DMS114 treated with DMSO at 0.1 percent for 48 hours (cell line): ENCODE data around the gene RAB11FIP5.
"Not testable (repeated sequence)": the region's sequence is repeated elsewhere in the genome, so short reads cannot be mapped to it uniquely, and the experiment has no call there.

ENCODE experiments used
- DNase-seq: peaks from one replicate; lab custom pipeline; 2025; ENCODE audit not compliant: unreplicated experiment; lab: John Stamatoyannopoulos, UW

Gene RAB11FIP5

DNA sequence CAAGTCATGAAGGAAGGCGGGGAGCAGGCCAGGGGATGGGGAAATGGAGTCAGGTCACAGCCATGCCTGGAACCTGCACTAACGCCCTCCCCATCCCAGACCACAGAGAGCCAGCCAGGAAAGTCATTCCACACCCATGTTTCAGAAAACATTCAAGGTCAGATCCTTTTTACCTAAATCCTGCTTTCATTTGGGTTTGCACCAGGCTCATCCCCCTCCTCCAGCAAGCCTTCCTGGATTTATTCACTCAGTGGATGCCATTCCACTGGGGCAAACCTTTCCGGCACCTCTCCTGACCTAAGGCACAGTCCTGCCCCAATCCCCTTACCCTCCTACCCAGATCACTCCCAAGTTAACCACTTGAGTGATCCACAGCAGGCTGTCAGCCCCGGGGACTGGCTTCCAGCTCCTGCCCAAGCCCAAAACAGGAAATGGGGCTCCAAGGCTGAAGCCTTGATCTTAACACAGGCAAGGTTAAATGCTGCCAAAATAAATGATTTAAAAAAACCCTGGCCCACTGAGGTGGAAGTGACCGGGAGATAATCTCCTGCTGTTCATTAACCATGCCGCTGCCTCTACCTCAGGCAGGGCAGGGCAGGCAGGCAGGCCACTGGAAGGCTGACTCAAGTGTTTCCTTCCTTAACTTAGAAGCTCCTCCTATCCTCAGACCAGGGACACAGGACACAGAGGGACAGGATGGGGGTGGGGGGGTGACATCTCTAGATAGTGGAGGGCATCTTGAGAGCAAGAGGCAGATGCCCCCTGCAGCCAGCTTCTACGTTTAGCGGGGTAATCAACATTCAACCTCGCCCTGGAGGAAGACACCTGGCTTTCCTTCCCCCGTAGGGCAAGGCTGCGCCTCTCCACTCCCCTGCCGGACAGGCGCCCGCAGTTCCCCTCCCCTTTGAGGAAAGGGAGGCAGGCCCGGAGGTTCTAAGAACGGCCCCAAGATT, 1.4 kb downstream of the RAB11FIP5 start:
- DNase-seq = no peak

DNA sequence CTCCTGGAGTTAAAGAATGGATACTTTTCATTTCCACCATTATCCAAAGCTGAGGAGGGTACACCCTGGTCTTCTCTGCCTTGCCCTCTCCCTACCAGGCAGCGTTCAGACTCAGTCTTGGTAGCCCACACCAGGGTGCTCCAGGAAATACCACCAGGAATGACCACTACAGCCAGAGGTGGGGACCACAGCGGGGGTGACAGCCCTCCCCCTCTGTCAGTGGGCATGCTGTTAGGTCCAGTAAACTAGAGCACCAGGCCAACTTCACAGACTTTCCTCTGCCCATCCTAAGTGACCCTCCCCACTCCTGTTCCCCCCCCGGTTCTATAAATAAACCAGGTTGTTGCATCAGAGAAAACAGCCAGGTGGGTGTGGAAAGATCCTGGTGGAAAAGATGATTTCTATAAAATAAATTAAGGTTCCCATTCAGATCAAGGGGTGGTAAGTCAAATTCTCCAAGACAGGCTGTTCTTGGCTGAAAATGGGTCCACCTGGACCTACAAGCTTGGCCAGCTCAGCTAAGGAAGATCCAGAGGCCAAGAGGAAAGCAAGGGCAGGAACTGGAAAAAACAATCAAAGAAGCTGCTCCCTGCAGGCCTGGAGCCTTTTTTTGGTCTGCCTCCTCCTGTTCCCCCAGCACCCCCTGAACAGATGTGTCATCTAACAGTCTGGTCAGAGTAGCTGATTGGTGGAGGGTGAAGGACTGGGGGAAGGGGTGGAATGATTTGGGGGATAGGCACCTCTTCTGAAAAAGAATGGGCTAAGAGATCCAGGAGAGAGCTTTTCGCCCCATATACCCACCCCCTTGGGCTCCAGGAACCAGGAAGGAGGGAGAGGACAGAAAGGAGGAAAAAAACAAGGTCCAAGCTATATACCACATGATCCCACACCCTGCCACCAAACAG, 2.3 kb downstream of the RAB11FIP5 start:
- no peak for DNase-seq

DNA sequence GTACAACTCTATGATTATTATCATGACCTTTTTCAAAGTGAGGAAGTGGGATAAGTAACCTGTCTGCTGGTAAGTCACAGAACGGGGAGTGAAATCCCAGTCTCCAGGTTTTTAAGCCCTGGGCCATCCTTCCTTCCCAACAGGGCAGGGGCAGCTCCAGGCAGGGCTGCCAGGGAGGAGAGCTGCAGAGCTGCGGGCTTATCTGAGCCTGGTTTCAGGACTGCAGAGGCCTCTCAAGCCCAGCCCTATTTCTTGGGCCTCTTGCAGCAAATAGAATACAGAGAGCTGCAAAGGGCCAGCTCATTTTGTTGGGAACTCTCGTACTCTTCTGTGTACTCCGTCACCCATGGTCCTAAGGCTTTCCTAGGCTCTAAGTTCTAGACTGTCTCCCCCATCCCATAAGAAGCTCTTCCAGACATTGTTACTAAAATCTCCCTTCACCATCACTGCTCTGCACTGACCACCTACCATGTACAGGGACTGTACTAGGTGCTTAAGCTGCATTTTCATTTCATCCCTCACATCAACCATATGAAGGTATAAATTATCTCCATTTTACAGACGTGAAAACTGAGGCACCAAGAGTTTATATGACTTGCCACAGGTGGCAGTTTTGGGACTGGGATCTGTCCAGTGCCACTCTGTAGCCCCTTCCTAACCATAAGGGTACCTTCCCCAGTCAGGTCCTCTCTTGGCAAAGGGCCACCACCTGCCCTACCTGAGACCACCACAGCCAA, 3.1 kb downstream of the RAB11FIP5 start:
- DNase-seq = no peak

DNA sequence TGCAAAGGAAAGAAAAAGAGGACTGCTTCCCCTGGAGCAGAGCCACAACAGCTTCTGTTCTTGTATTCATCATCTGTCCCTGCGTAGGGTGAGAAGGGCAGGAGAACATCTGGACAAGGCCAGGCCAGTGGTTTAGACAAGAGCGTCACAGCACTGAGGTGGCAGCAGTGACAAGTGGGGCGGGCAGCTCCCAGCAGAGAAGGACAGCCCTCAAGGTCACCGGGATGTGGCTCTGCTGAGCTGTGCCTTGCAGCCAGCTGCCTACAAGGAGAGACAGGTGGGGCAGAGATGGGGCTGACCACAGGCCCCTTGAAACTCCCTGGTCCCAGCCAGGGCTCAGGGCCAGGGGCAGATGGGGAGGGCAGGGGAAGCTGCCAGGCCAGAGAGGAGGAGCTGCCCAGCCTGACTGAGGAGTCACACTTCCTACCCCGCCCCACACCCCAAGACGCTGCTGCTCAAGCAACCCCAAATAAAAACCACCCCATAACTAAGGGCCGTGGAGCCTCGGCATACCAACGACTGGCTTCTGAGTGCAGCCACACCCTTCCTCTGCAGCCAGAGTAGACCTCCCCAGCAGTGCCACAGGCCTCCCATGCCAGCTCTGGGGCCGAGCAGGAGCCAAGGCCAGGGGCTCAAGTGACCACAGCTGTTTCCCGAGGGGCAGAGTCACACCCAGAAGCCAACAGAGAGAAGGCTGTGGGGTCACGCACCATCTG, 5.4 kb downstream of the RAB11FIP5 start:
- DNase-seq = no peak

DNA sequence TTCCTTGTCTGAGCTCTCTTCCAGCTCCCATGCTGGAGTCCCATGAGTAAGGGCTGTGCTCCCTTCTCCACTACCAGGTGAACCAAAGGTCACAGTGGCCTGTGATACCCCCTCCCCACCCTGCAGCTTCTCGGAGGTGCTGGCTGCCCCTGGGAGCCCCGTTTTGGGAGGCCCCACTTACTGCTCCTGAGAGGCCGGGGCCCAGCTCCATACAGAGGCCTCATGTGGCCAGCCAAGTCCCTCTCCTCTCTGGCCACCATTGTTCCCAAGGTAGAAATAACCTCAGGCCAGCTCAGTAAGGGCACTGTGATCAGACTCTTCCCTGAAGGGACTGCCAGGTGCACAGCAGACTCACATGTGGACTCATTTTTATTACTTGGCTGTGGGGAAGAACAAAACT, 6.0 kb downstream of the RAB11FIP5 start:
- DNase-seq = no peak

DNA sequence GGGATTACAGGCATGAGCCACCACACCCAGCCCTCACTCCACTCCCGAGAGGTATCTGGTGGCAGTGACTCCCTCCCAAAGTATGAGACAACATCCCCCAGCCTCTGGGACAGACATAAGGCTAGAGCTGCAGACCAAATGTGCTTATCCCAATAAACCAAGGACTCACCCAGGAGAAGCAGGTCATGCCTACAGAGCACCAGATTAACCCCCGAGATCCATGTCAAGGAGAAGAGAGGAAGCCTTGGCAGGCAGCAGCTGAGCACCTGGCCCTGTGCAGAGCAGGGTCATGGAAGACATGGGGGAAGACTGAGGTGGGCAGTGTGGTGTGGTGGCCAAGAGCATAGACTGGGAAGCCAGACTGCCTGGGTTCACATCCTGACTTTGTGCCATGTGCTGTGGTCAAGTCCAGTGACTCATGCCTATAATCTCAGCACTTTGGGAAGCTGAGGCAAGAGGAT, 7.2 kb downstream of the RAB11FIP5 start:
- no peak for DNase-seq

DNA sequence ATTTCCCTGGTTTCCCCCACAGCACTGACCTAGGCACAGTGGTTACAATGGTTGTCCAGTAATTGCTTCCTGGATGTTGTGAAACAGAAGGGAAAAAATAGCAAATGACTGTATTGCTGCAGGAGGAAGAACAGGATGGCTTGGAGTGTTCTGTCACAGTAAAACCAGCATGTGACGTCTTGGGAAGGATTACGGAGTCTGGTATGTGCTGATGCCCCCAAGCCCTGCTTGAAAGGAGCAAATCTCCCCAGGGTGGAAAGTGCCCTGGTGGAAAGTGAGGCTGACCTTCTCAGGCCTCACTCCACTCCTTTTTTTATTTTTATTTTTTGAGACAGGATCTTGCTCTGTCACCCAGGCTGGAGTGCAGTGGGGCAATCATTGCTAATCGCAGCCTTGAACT, 7.8 kb downstream of the RAB11FIP5 start:
- DNase-seq = no peak

DNA sequence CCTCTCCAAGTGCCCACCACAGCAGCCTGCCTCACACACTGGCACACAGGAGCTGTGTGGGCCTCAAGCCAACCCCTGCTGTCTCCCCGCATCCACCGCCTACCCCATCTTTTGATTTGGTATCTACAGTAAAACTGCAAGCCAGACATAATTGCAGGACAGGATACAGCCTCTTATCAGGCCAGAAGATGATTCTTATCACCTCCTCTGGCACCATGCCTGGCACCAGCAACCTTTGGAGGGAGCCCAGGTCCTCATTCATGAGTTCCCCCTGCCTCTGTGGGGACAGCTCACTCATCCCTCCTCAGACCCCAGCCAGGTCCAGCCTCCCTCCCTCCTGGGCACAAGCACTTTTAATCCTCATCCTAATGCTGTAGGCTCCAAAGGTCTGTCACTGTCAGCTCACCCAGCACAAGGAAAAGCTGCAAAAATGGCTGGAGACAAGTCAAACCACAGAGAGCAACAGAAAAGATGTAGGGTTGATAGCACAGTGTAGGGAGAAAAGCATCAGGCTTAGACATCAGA, 9.7 kb downstream of the RAB11FIP5 start:
- DNase-seq = no peak

DNA sequence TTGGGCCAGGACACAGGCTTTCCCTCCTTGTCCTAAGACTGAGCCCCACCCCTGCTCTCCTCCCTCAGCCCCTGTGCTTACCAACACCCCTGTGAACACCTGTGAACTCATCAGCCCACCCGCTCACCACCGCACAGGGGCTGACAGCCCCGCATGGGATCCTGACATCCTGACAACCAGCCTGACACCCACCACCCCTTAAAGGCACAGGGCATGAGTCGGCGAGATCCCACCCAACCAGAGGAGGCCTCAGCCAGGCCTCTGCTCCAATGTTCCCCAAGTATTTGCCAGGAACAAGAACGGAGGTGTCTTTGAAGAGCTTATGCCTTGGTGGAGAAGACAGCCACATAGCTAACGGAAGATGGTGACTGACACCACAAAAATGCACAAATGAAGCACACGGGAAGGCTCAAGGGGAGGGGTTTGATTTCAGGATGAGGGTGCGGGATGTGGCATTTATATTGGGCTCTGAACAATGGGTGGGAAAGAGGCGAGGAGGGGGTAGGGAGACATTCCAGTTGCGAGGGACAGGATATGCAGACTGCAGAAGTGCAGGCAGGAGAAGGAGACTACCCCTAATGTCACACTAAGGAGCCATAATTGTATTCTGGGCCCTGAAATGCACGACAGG, 11.0 kb downstream of the RAB11FIP5 start:
- DNase-seq = no peak

DNA sequence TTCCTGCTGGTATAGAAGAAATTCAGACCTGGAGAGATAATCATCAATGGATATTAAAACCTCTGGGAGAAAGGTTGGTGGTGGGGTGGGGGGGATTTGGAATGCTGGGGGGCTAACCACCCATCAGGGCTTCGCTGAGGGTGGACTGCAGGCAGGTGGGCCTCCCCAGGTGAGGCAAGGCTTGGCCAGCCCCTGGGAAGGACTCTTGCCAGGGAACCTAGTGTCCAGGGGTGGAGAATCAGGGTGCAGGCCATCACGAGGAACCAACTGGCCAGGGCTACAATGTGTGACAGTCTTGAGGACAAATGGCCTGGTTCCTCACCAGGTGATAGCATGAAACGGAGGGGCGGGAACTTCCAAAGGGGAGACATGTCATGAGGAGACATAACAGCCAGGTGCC, 11.8 kb downstream of the RAB11FIP5 start:
- no peak for DNase-seq

DNA sequence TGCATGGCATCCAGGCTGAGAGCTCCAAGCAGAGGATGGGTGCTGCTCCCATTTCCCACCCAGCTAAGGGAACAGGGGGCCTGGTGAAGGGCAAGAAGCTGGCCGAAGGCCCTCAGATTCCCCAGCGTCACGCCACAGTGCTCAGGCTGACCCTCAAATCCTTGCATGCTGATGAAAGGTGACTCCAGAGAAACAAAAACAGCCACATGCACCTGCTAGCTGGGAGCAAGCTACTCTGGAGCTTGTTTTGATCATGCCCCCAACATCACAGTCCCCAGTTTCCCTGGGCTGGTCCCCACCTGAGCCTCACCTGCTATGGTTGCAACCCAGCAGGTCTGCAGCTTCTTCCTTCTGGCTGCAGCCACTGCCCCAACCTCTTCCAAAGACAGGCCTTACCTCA, 13.3 kb downstream of the RAB11FIP5 start:
- no peak for DNase-seq

DNA sequence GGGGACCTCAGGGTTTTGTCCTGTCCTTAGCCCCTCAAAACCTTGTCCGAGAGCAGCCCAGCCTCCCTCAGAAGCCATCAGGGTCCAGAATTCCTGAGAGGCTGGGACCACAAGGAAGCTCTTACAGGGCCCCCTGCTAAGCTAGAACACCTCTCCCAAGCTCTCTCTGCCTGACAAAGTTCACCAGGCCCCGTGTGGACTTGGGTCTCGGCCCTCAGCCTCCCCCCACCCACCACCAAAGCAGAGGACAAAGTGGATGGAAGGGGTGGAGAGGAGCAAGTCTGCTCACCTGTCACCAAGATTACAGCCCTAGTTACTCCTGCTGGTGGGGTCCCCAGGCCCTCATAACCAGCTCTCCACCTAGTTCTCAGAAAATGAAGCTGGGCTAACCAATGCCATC, 16.8 kb downstream of the RAB11FIP5 start:
- no peak for DNase-seq

DNA sequence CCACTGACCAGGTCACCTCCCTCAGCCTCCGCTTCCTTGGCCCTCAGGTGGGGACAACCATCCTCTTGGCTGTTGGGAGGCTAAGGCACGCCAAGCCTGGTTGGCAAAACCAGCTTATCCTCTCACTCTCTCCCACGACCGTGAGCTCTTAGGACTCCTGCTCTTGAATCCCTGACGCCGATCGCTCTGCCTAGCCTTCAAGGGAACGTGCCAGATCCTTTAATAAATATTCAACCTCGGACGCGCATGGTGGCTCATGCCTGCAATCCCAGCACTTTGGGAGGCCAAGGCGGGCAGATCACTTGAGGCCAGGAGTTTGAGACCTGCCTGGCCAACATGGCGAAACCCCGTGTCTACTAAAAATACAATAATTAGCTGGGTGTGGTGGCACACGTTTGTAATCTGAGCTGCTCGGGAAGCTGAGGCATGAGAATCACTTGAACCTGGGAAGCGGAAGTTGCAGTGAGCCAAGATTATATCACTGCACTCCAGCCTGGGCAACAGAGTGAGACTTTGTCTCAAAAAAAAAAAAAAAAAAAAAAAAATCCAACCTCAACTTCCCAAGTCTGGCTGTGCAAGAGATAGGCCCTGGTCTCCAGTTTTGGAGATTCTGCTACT, 19.0 kb downstream of the RAB11FIP5 start:
- DNase-seq = not testable (repeated sequence)

DNA sequence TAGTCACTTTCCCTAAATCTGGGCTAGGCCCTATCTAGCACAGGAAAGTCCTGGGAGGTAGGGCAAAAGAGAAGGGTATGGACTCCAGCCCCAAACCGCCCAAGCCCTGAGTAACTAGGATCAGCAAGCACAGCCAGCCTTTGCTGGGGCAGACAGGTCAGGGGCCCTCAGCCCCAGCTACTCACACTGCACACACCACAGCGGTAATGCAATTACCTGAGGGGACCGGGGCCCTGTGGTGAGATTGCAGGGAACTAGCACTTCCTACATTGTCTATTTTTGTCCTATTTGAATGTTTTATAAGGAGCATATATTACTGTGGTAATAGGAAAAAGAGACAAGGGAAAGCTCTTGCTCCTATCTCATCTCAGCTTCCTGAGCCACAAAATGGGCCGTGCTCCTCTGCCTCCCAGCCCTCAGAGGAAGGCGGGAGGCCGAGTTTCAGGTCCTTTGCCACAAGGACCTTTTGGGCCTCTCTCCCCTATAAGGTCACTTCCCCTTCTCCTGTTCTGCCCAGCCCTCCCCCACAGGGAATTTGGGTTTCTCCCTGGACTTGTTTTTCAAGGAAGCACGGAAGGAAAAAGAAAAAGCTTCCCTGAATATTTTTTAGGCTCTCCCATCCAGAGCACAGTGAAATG, 20.5 kb downstream of the RAB11FIP5 start:
- DNase-seq = no peak

DNA sequence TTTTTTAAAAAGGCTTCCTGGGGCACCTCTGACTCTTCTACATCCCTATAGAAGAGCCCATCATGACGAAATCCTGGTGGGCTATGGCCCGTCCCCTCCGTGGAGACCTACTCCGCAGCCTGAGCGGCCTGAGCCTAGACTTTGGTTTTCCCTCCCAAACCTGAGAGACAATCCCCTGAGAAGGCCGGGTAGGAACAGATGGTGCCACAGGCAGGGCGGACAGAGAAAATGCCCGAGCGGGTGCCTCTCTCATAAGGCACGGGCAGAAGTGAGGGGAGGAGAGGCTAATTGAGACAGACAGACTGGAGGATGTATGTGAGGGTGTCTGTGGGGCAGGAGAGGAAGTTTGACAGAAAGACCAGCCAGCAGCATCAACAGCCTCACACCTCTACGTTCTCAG, 21.1 kb downstream of the RAB11FIP5 start:
- DNase-seq = no peak

DNA sequence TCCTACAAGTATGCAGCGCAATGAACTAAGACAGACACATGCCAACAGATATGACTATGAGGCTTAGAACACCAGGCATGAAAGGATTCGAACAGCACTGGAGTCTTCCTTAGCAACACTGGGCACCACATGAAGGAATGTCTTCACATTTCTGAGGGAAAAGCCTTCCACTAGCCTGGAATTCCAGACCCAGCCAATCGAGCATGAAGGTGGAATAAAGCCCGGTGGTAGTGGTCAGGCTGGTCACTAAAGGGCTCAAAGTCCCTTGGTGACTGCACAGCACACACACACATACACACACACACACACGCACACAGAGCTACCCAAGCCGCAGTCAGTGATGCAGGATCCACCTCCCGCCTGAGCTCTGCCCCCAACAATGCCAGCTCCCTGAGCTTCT, 21.6 kb downstream of the RAB11FIP5 start:
- DNase-seq = no peak

DNA sequence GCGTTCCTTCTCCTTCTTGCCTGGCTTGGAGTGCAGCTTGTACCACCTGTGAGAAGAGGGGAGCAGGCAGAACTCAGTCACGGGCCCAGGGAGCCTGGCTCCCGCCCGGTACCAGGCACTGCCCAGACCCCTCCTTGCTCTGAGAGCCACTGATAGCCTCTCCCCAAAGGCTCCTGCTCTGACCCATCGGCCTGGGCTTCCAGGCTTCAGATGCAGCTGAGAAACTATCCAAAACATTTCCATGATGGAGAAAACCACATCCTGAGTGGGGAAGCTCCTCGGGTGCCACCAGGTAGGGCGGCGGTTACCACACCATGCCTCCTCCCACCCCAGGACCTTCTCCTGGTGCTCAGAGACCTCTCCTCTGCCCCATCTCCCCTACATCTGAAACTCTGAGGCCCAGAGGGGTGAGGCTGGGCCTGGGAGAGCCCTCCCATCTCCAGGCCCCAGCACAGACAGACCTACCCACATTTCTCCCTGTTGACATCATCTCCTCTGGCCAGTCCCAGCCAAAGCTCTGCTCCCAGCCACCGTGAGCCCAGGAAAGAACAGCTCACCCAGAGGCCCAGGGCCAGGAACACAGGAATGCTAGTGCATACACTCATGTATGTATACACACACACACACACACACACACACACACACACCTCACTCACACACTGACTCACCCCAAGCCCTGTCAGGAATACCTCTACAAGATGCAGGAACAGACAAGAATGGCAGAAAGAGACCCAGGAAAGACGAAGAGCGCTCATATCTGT, 23.3 kb downstream of the RAB11FIP5 start:
- DNase-seq = no peak

DNA sequence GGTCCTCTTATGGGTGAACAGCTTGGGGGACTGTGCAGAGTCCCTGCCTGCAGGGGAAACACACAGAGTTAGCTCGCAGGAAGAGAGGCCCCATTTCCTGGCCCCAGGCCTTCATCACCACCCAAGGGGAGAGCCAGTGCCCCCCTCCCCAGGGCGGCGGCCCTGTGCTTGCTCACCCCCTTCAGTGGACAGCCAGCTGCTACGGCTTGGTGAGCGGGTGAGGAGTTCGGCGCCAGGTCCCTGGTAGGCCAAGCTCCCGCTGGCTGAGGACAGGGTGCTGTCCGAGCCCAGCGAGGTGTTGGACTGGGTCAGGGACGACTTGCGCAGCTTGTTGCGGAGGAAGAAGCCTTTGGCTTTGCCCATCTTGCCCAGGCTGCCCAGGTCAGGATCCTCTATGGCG, 24.0 kb downstream of the RAB11FIP5 start:
- DNase-seq = no peak
